HEK293 (cell line): ENCODE data around the gene AK9.

Experiments
- CTCF ChIA-PET: fragments of 350-600 bp; formaldehyde crosslinking; extraction: SDS; loops from one replicate; lab custom pipeline; 2021; ENCODE audit warnings: antibody characterized with exemption; lab: Yijun Ruan, JAX
- POLR2A ChIA-PET: fragments of 300-600 bp; formaldehyde crosslinking; extraction: SDS; loops from one replicate; lab custom pipeline; 2020; ENCODE audit warnings: antibody characterized with exemption, inconsistent platforms; lab: Yijun Ruan, JAX
- H3K27ac ChIP-seq: fragments of 200-500 bp; sonication (Bioruptor generic); 2 replicates; pipeline ENCODE4 v1.5.1; 2014; ENCODE audit warnings: low read depth, low read length, control low read depth, inconsistent platforms; ENCODE audit errors: extremely low read depth
- H3K36me3 ChIP-seq, 2 experiments: fragments of 200-500 bp in 1 of 2; sonication (Bioruptor generic) in 1 of 2; 1 replicate in 1 of 2; 2 replicates in 1 of 2; pipeline ENCODE4 v1.5.1; 2014 to 2017; ENCODE audit warnings: inconsistent platforms in 2 of 2, low read length in 2 of 2; ENCODE audit not compliant: control insufficient read depth in 2 of 2, insufficient read depth in 1 of 2
- H3K4me1 ChIP-seq: fragments of 200-500 bp; sonication (Bioruptor generic); 2 replicates; pipeline ENCODE4 v1.5.1; 2014; ENCODE audit warnings: mild to moderate bottlenecking, low read length, inconsistent platforms; ENCODE audit not compliant: control insufficient read depth, insufficient read depth
- H3K4me3 ChIP-seq: 2 replicates; pipeline ENCODE4 v1.5.1; 2011; ENCODE audit warnings: low read depth, mild to moderate bottlenecking, control low read depth, low read length, moderate library complexity
- H3K9me3 ChIP-seq: fragments of 200-500 bp; sonication (Bioruptor generic); 2 replicates; pipeline ENCODE4 v1.5.1; 2014; ENCODE audit warnings: low read depth, low read length, inconsistent platforms; ENCODE audit not compliant: control insufficient read depth, insufficient read depth
- BCL11B ChIP-seq: fragments of 450-650 bp; formaldehyde crosslinking; IDR thresholded peaks from 2 replicates; pipeline ENCODE4 v1.5.1; 2016; ENCODE audit warnings: low read depth, missing biosample characterization, missing genetic modification characterization
- PATZ1 ChIP-seq: fragments of 450-650 bp; formaldehyde crosslinking; IDR thresholded peaks from 2 replicates; pipeline ENCODE4 v1.5.1; 2016; ENCODE audit warnings: missing biosample characterization, missing genetic modification characterization
- PRDM4 ChIP-seq: fragments of 450-650 bp; formaldehyde crosslinking; IDR thresholded peaks from 2 replicates; pipeline ENCODE4 v1.5.1; 2017; ENCODE audit warnings: missing biosample characterization, missing genetic modification characterization
- SCRT1 ChIP-seq: fragments of 450-650 bp; formaldehyde crosslinking; IDR thresholded peaks from 2 replicates; pipeline ENCODE4 v1.5.1; 2016; ENCODE audit warnings: missing biosample characterization, missing genetic modification characterization, borderline replicate concordance
- TRIM28 ChIP-seq: IDR thresholded peaks from 2 replicates; pipeline ENCODE4 v1.6.1; 2011; ENCODE audit warnings: low read length, control low read depth, borderline replicate concordance
- TSHZ1 ChIP-seq: fragments of 450-650 bp; formaldehyde crosslinking; IDR thresholded peaks from 2 replicates; pipeline ENCODE4 v1.5.1; 2016; ENCODE audit warnings: missing biosample characterization, missing genetic modification characterization, borderline replicate concordance
- YY2 ChIP-seq: fragments of 450-650 bp; formaldehyde crosslinking; IDR thresholded peaks from 2 replicates; pipeline ENCODE4 v1.5.1; 2016; ENCODE audit warnings: missing biosample characterization, missing genetic modification characterization
- ZNF132 ChIP-seq: fragments of 450-650 bp; formaldehyde crosslinking; IDR thresholded peaks from 2 replicates; pipeline ENCODE4 v1.5.1; 2017; ENCODE audit warnings: missing biosample characterization, missing genetic modification characterization, borderline replicate concordance
- ZNF140 ChIP-seq: fragments of 450-650 bp; formaldehyde crosslinking; IDR thresholded peaks from 2 replicates; pipeline ENCODE4 v1.5.1; 2016; ENCODE audit warnings: missing biosample characterization, missing genetic modification characterization
- ZNF175 ChIP-seq: fragments of 450-650 bp; formaldehyde crosslinking; IDR thresholded peaks from 2 replicates; pipeline ENCODE4 v1.5.1; 2016; ENCODE audit warnings: missing biosample characterization, missing genetic modification characterization
- ZNF202 ChIP-seq: fragments of 450-650 bp; formaldehyde crosslinking; IDR thresholded peaks from 2 replicates; pipeline ENCODE4 v1.5.1; 2016; ENCODE audit warnings: missing biosample characterization, missing genetic modification characterization, borderline replicate concordance
- ZNF433 ChIP-seq: fragments of 450-650 bp; formaldehyde crosslinking; IDR thresholded peaks from 2 replicates; pipeline ENCODE4 v1.5.1; 2016; ENCODE audit warnings: missing biosample characterization, missing genetic modification characterization, low read depth
- ZNF473 ChIP-seq: fragments of 450-650 bp; formaldehyde crosslinking; IDR thresholded peaks from 2 replicates; pipeline ENCODE4 v1.5.1; 2017; ENCODE audit warnings: missing biosample characterization, missing genetic modification characterization
- ZNF580 ChIP-seq: fragments of 450-650 bp; formaldehyde crosslinking; IDR thresholded peaks from 2 replicates; pipeline ENCODE4 v1.5.1; 2016; ENCODE audit warnings: missing biosample characterization, missing genetic modification characterization
- ZNF76 ChIP-seq: fragments of 450-650 bp; formaldehyde crosslinking; IDR thresholded peaks from 2 replicates; pipeline ENCODE4; 2016; ENCODE audit warnings: low read depth, missing biosample characterization, missing genetic modification characterization, borderline replicate concordance
- ZNF791 ChIP-seq: fragments of 450-650 bp; formaldehyde crosslinking; IDR thresholded peaks from 2 replicates; pipeline ENCODE4 v1.5.1; 2016; ENCODE audit warnings: missing biosample characterization, missing genetic modification characterization
- ZNF792 ChIP-seq: fragments of 450-650 bp; formaldehyde crosslinking; IDR thresholded peaks from 2 replicates; pipeline ENCODE4 v1.5.1; 2016; ENCODE audit warnings: missing biosample characterization, missing genetic modification characterization
- ZXDB ChIP-seq: fragments of 450-650 bp; formaldehyde crosslinking; IDR thresholded peaks from 2 replicates; pipeline ENCODE4 v1.5.1; 2016; ENCODE audit warnings: missing biosample characterization, missing genetic modification characterization

Gene AK9

GRCh38 chr6:109660526-109661320 lies 30.3 kb downstream of the AK9 start:
- Histone ChIP-seq H3K9me3 (no peaks in the 10 kb centered on the region), H3K4me1 (no peaks in the 10 kb centered on the region), H3K27ac (no peak overlapping the region), H3K4me3 (no peak overlapping the region), H3K36me3 (no peaks in the 10 kb centered on the region)
- ChIA-PET CTCF (interaction anchor here (0.7 to 1.0 kb wide), 2 partner anchors 18 to 74 kb away, joined by 3 read pairs; no protein-coding TSS in a partner anchor), POLR2A (no interaction called here)
- TF ChIP-seq ZXDB (tag by site-specific recombination) (no peak), PATZ1 (tag by site-specific recombination) (no peak), ZNF132 (tag by site-specific recombination) (no peak), TSHZ1 (no peak), SCRT1 (no peak)

GRCh38 chr6:109655761-109656262 lies 35.2 kb downstream of the AK9 start:
- H3K9me3 ChIP-seq: no peaks in the 10 kb centered on the region
- H3K4me1 ChIP-seq: no peaks in the 10 kb centered on the region
- CTCF ChIA-PET: interaction anchor here (0.5 to 1.4 kb wide), 3 partner anchors 384 to 720 kb away, joined by 3 read pairs; no protein-coding TSS in a partner anchor
- TF ChIP-seq SCRT1: no peak
- no peaks in the 10 kb centered on the region for H3K36me3 ChIP-seq
- no peak overlapping the region for H3K4me3 ChIP-seq
- POLR2A ChIA-PET: no interaction called here
- H3K27ac ChIP-seq: no peak overlapping the region

- Histone ChIP-seq H3K27ac (no peak overlapping the region), H3K9me3 (no peaks in the 10 kb centered on the region), H3K4me3 (no peak overlapping the region), H3K36me3 (no peaks in the 10 kb centered on the region), H3K4me1 (no peaks in the 10 kb centered on the region)
- ChIA-PET CTCF (no interaction called here), POLR2A (no interaction called here)
- no peak for TF ChIP-seq BCL11B (tag by site-specific recombination)
- no peak for TF ChIP-seq SCRT1
- no peak for TF ChIP-seq ZNF792 (tag by site-specific recombination)
- TF ChIP-seq ZNF202: no peak
- no peak for TF ChIP-seq TSHZ1
- TF ChIP-seq ZNF473 (tag by site-specific recombination): no peak
- no peak for TF ChIP-seq PRDM4
- TF ChIP-seq ZNF433 (tag by site-specific recombination): no peak
- TF ChIP-seq YY2 (tag by site-specific recombination): no peak
- no peak for TF ChIP-seq ZNF791 (tag by site-specific recombination)
- no peak for TF ChIP-seq ZNF580 (tag by site-specific recombination)
- TF ChIP-seq TRIM28: no peak
- TF ChIP-seq ZNF140: no peak
- no peak for TF ChIP-seq ZNF175 (tag by site-specific recombination)
- TF ChIP-seq ZNF76 (tag by site-specific recombination): no peak
Measured at GRCh38 chr6:109653264-109653663, 37.7 kb downstream of the AK9 start.
